ENCODE measurements around the gene ANK3. TPM values are rescaled to one million over a fixed set of nuclear protein-coding genes. Genes with fewer than 3 reads are reported as not detected.

The ANK3 gene
- total RNA-seq, 2 donors from 2014 or later, result 46.0 to 47.8 TPM

DNA sequence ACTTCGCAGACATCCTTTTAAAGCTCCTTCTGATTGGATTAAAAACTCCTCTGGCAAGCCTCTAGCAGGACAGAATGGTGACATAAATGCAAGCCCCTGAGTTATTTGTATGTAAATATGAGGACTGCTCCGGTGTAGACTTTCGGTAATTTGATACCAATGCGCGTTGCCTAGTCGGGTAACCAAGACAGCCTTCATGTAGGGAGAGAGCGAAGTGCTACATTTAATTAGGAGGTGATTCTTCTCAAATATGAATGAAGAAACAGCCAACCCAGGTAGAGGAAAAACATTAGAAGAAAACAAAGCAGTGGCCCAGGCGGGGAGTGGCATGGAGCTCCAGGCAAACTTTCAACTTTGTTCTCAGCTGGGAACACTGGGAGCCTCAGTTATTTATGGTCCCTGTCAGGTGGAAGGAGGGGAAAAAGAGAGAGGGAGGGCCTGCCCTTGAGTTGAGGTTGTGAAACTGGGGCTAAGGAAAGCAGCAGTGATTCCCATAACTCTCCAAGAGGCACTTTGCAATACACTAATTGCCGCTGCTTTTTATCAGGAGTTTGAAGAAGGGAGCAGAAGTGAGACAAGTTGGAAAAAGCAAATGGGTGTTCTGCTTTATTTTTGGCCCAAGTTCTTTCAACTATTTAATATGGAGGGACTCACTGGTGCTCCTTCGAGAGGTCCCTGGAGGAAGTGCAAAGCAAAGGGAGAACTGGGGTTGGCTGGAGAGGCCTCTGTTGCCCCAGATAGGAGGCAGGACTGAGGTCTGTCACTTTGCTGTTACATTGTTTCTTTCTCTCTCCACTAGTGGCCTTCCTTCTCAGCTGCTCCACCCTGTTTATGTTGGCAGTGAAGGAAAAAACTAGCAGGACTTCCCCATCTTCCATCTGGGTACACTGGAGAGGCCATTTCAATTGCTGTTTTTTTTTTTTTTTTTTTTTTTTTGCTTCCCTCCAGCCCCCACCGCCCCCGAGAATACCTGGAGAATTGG is 248.7 kb downstream of the ANK3 start:
- Histone ChIP-seq H3K27ac (peak overlapping the region; percentile 41 to 64), H3K36me3 (no peaks in the 10 kb centered on the region), H3K27me3 (replicated peaks; ENCODE audit: insufficient read depth) (no peaks in the 10 kb centered on the region), H3K4me3 (peak overlapping the region in 1 of 2 donors; percentile 7), H3K4me1 (replicated peaks) (no peaks in the 10 kb centered on the region), H3K9me3 (no peaks in the 10 kb centered on the region)
- WGBS, result 35% methylated on average over 12 of the region's 12 CpGs
- TF ChIP-seq POLR2AphosphoS5 (IDR thresholded peaks at IDR 0.05) (peak; percentile 58), POLR2A (IDR thresholded peaks at IDR 0.05) (no peak)
- TF ChIP-seq, protein P1, sequence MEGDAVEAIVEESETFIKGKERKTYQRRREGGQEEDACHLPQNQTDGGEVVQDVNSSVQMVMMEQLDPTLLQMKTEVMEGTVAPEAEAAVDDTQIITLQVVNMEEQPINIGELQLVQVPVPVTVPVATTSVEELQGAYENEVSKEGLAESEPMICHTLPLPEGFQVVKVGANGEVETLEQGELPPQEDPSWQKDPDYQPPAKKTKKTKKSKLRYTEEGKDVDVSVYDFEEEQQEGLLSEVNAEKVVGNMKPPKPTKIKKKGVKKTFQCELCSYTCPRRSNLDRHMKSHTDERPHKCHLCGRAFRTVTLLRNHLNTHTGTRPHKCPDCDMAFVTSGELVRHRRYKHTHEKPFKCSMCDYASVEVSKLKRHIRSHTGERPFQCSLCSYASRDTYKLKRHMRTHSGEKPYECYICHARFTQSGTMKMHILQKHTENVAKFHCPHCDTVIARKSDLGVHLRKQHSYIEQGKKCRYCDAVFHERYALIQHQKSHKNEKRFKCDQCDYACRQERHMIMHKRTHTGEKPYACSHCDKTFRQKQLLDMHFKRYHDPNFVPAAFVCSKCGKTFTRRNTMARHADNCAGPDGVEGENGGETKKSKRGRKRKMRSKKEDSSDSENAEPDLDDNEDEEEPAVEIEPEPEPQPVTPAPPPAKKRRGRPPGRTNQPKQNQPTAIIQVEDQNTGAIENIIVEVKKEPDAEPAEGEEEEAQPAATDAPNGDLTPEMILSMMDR (IDR thresholded peaks at IDR 0.05), result no peak
- DNase-seq (ENCODE audit: low spot score), result peak; percentile 53
- intact Hi-C loops (cut with DNase I), result no loop called here

DNA sequence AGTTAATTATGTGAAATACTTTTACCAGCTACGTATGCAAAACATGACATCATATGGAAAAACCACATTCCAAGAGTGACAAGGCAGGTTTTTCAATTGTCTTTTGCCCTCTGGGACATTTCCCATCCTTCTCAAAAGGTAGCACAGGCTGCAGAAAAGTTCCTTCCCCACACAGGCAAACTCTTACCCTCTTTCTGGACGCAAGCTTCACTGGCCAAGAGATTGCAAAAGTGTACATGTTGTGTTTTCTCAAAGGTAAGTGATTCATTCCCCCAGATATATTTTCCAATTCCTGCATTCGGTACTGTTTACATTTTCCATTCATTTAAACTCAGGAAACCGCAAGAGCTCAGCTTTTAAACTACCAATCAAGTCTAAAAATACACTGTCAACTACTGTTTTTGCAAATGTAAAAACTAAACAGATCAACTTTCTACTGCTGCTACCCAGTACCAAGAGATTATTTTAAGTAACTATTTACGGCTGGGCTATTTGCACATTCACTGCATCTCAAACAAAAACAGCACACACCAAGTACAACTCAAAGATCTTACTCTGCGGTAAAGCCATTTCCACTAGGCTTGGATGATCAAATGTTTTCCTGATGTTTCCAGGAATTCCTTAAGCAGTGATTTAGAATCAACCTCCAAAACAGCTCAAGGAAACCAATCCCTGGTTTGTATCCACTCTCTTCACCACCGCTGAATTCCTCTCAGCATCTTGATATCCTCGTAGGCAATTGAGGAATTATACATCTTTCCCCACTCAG is 249.7 kb downstream of the ANK3 start:
- WGBS, result 12% methylated on average over 8 of the region's 8 CpGs
- H3K9me3 ChIP-seq, result no peaks in the 10 kb centered on the region
- H3K27me3 ChIP-seq (replicated peaks; ENCODE audit: insufficient read depth), result no peaks in the 10 kb centered on the region
- peak overlapping the region; percentile 41 to 64 for H3K27ac ChIP-seq
- H3K4me3 ChIP-seq, result no peak overlapping the region
- intact Hi-C loops (cut with DNase I), result no loop called here
- no peak for TF ChIP-seq POLR2AphosphoS5 (IDR thresholded peaks at IDR 0.05)
- TF ChIP-seq, protein P1 (IDR thresholded peaks at IDR 0.05), result no peak
- TF ChIP-seq POLR2A (IDR thresholded peaks at IDR 0.05), result no peak
- H3K36me3 ChIP-seq, result no peaks in the 10 kb centered on the region
- H3K4me1 ChIP-seq (replicated peaks), result no peaks in the 10 kb centered on the region
- peak; percentile 19 for DNase-seq (ENCODE audit: low spot score)

DNA sequence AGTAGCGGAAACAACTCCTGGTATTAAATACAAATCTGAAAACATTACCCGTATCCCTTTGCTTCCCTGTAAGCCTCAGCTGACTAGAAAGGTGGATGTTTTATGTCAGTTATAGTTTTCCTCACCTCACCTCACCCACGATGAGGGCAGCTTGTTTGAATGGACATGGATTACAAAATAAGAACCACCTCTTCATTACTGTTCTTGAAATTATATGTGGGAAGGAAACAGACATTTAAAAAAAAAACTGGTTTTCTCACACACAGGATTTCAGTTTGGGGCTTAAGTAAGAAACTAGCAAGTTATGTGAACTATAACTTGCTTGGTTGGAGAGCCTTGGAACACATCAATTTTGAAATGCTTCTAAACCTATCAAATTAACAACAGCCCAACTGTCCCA is 250.4 kb downstream of the ANK3 start:
- intact Hi-C loops (cut with DNase I), result no loop called here
- no peaks in the 10 kb centered on the region for H3K27me3 ChIP-seq (replicated peaks; ENCODE audit: insufficient read depth)
- H3K9me3 ChIP-seq, result no peaks in the 10 kb centered on the region
- H3K27ac ChIP-seq, result no peak overlapping the region
- H3K4me1 ChIP-seq (replicated peaks), result no peaks in the 10 kb centered on the region
- DNase-seq (ENCODE audit: low spot score), result no peak
- no peaks in the 10 kb centered on the region for H3K36me3 ChIP-seq
- WGBS, result 48% methylated on average over 3 of the region's 3 CpGs
- H3K4me3 ChIP-seq, result no peak overlapping the region
- TF ChIP-seq POLR2AphosphoS5 (IDR thresholded peaks at IDR 0.05) (no peak), POLR2A (IDR thresholded peaks at IDR 0.05) (no peak)
- TF ChIP-seq, protein P1 (IDR thresholded peaks at IDR 0.05), result no peak

DNA sequence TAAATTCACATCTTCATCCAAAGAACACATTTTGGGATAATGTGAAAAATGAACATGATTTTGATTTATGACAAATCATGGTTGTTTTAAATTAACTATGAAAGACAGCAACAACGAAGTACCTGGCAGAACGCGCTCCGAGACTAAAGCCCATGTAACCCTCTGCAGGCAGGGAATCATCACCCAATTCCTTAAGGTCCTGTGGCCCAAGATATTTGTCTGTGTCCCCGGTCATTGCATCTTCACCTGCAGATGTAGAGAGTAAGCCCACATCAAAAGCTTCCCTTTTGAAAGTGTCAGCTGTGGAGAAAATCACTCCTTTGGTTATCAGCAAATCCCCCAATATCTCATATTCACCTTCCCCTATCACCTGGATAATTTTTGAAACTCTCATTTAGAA is 250.8 kb downstream of the ANK3 start:
- Histone ChIP-seq H3K4me1 (replicated peaks) (no peaks in the 10 kb centered on the region), H3K27ac (no peak overlapping the region), H3K36me3 (no peaks in the 10 kb centered on the region), H3K4me3 (no peak overlapping the region), H3K27me3 (replicated peaks; ENCODE audit: insufficient read depth) (no peaks in the 10 kb centered on the region), H3K9me3 (no peaks in the 10 kb centered on the region)
- intact Hi-C loops (cut with DNase I), result no loop called here
- DNase-seq (ENCODE audit: low spot score), result no peak
- WGBS, result 73% methylated on average over 5 of the region's 5 CpGs
- no peak for TF ChIP-seq POLR2AphosphoS5 (IDR thresholded peaks at IDR 0.05)
- TF ChIP-seq POLR2A (IDR thresholded peaks at IDR 0.05), result no peak
- TF ChIP-seq, protein P1 (IDR thresholded peaks at IDR 0.05), result no peak
